Small intestine (tissue), 7 donors: ENCODE measurements around the gene PXYLP1. TPM values are rescaled to one million over a fixed set of nuclear protein-coding genes. Genes with fewer than 3 reads are reported as not detected.

Source experiments
- DNase-seq, 2 donors: peaks; one replicate each; pipeline versions ENCODE4 v3.0.0 to v3.0.0-alpha.2; 2013
- FAIRE-seq: peaks from 2 replicates; lab custom pipeline; 2012; peaks lifted over from hg19 to GRCh38; lab: Jason Lieb, UNC
- H3K27ac ChIP-seq, 3 donors: one replicate each; pipeline ENCODE4 v1.5.1; 2013; ENCODE audit warnings: low read length in 2 of 3, mild to moderate bottlenecking in 2 of 3, control low read depth in 1 of 3, inconsistent platforms in 1 of 3, low read depth in 1 of 3, moderate library complexity in 1 of 3
- H3K27me3 ChIP-seq, 3 donors: one replicate each; pipeline ENCODE4 v1.6.1; 2013; ENCODE audit warnings: low read length in 3 of 3, inconsistent platforms in 1 of 3; ENCODE audit not compliant: control insufficient read depth in 3 of 3, insufficient read depth in 3 of 3
- H3K36me3 ChIP-seq, 3 donors: one replicate each; pipeline ENCODE4 v1.6.1; 2013; ENCODE audit warnings: low read length in 3 of 3, inconsistent platforms in 1 of 3, low read depth in 1 of 3, mild to moderate bottlenecking in 1 of 3, moderate library complexity in 1 of 3; ENCODE audit not compliant: control insufficient read depth in 3 of 3, insufficient read depth in 2 of 3
- H3K4me1 ChIP-seq, 3 donors: one replicate each; pipeline ENCODE4 v1.6.1; 2013; ENCODE audit warnings: low read length in 2 of 3, inconsistent platforms in 1 of 3, low read depth in 1 of 3, mild to moderate bottlenecking in 1 of 3, moderate library complexity in 1 of 3; ENCODE audit not compliant: control insufficient read depth in 3 of 3, insufficient read depth in 2 of 3
- H3K4me3 ChIP-seq, 3 donors: one replicate each; pipeline ENCODE4 v1.5.1; 2013; ENCODE audit warnings: low read length in 3 of 3, control low read depth in 1 of 3, inconsistent platforms in 1 of 3, low read depth in 1 of 3, mild to moderate bottlenecking in 1 of 3, moderate library complexity in 1 of 3
- H3K9me3 ChIP-seq, 2 donors: one replicate each; pipeline ENCODE4 v1.6.1; 2013; ENCODE audit warnings: low read depth in 1 of 2, low read length in 1 of 2; ENCODE audit not compliant: control insufficient read depth in 2 of 2, insufficient read depth in 1 of 2
- WGBS, 3 donors: extraction: QIAGEN DNeasy Blood & Tissue Kit; methylation state at CpG; one replicate each; pipeline ENCODE4 v1.1.7; 2013; 5-methylcytosine and 5-hydroxymethylcytosine counted together
- polyA plus RNA-seq, 4 donors: library from polyadenylated mRNA; stranded (reverse) in 3 of 4; unstranded in 1 of 4; fragments of 200-250 nt in 3 of 4; fragments of 120-200 nt in 1 of 4; gene quantifications; one replicate each; pipeline versions ENCODE4 v1.2.1 to v1.2.3, GENCODE V29; 2013
- donor health status: healthy with polysubstance abuse.
- donor health status: control.
- donor health status: control.
- donor health status: Bipolar disorder and iron deficiency.
- donor health status: healthy.

Gene PXYLP1
- polyA plus RNA-seq, 4 donors, result 2.2 to 20.5 (median 5.0) TPM

- Histone ChIP-seq H3K27ac (no peak overlapping the region), H3K27me3 (no peaks in the 10 kb centered on the region), H3K4me1 (peaks cover 0 to 4% (median 0%) of the 10 kb centered on the region in 3 donors), H3K9me3 (peaks cover 0 to 5% of the 10 kb centered on the region in 2 donors), H3K36me3 (no peaks in the 10 kb centered on the region), H3K4me3 (no peak overlapping the region)
- FAIRE-seq (no peak), DNase-seq (no peak)
These were observed 73.8 kb downstream of the PXYLP1 start for GRCh38 chr3:141305436-141305835.

GRCh38 chr3:141306276-141306675 is 74.7 kb downstream of the PXYLP1 start:
- H3K4me3 ChIP-seq, result no peak overlapping the region
- H3K27ac ChIP-seq, result no peak overlapping the region
- H3K9me3 ChIP-seq, result peaks cover 0 to under 1% of the 10 kb centered on the region in 2 donors
- FAIRE-seq, result no peak
- H3K4me1 ChIP-seq, result peaks cover 0 to 8% (median 3%) of the 10 kb centered on the region in 3 donors
- WGBS, 3 donors, result 82 to 87% (median 85%) methylated on average over 5 of the region's 5 CpGs
- DNase-seq, result no peak
- no peaks in the 10 kb centered on the region for H3K27me3 ChIP-seq
- H3K36me3 ChIP-seq, result no peaks in the 10 kb centered on the region

GRCh38 chr3:141306922-141307321 is 75.3 kb downstream of the PXYLP1 start:
- peak in 1 of 2 donors; percentile 27 for DNase-seq
- H3K9me3 ChIP-seq, result no peaks in the 10 kb centered on the region
- H3K27me3 ChIP-seq, result no peaks in the 10 kb centered on the region
- peaks cover under 1 to 9% (median 3%) of the 10 kb centered on the region in 3 donors for H3K4me1 ChIP-seq
- 54 to 68% (median 58%) methylated on average over 5 of the region's 5 CpGs for WGBS, 3 donors
- no peaks in the 10 kb centered on the region for H3K36me3 ChIP-seq
- H3K27ac ChIP-seq, result no peak overlapping the region
- FAIRE-seq, result no peak
- H3K4me3 ChIP-seq, result no peak overlapping the region

GRCh38 chr3:141307351-141308059 is 75.9 kb downstream of the PXYLP1 start:
- FAIRE-seq, result no peak
- Histone ChIP-seq H3K4me1 (peaks cover 3 to 15% (median 6%) of the 10 kb centered on the region in 3 donors), H3K9me3 (no peaks in the 10 kb centered on the region), H3K36me3 (no peaks in the 10 kb centered on the region), H3K27ac (peak overlapping the region in 1 of 3 donors; percentile 20), H3K27me3 (no peaks in the 10 kb centered on the region), H3K4me3 (no peak overlapping the region)
- DNase-seq, result no peak
- 75 to 78% (median 77%) methylated on average over 16 of the region's 16 CpGs for WGBS, 3 donors

GRCh38 chr3:141308588-141309218 is 77.1 kb downstream of the PXYLP1 start:
- 48 to 66% (median 60%) methylated on average over 13 of the region's 13 CpGs for WGBS, 3 donors
- Histone ChIP-seq H3K4me1 (peaks cover 3 to 17% (median 6%) of the 10 kb centered on the region in 3 donors), H3K27me3 (no peaks in the 10 kb centered on the region), H3K36me3 (no peaks in the 10 kb centered on the region), H3K27ac (no peak overlapping the region), H3K4me3 (no peak overlapping the region), H3K9me3 (no peaks in the 10 kb centered on the region)
- FAIRE-seq, result no peak
- peak; percentile 81 to 86 for DNase-seq

GRCh38 chr3:141311170-141311495 is 79.5 kb downstream of the PXYLP1 start:
- peaks cover 0 to 2% (median 0%) of the 10 kb centered on the region in 3 donors for H3K36me3 ChIP-seq
- H3K27ac ChIP-seq, result peak overlapping the region; percentile 41 to 90 (median 49)
- H3K4me1 ChIP-seq, result peaks cover 3 to 17% (median 6%) of the 10 kb centered on the region in 3 donors
- WGBS, 3 donors, result 7 to 10% (median 8%) methylated on average over 13 of the region's 13 CpGs
- no peaks in the 10 kb centered on the region for H3K27me3 ChIP-seq
- H3K9me3 ChIP-seq, result no peaks in the 10 kb centered on the region
- DNase-seq (no peak), FAIRE-seq (no peak)
- H3K4me3 ChIP-seq, result peak overlapping the region; percentile 63 to 77 (median 65)

GRCh38 chr3:141311496-141312353 is 80.1 kb downstream of the PXYLP1 start:
- H3K4me3 ChIP-seq, result peak overlapping the region; percentile 63 to 77 (median 65)
- peak; percentile 98 for DNase-seq
- peaks cover 3 to 15% (median 6%) of the 10 kb centered on the region in 3 donors for H3K4me1 ChIP-seq
- H3K27me3 ChIP-seq, result no peaks in the 10 kb centered on the region
- peaks cover 0 to 2% (median 0%) of the 10 kb centered on the region in 3 donors for H3K36me3 ChIP-seq
- peak overlapping the region; percentile 42 to 90 (median 77) for H3K27ac ChIP-seq
- no peaks in the 10 kb centered on the region for H3K9me3 ChIP-seq
- 5 to 6% (median 6%) methylated on average over 42 to 43 of the region's 43 CpGs for WGBS, 3 donors
- no peak for FAIRE-seq
